Ascending aorta (tissue), 2 donors: Measurements from ENCODE around the gene LIPN. TPM values are rescaled to one million over a fixed set of nuclear protein-coding genes. Genes with fewer than 3 reads are reported as not detected.

Experiments
- DNase-seq, 2 donors: peaks; one replicate each; pipeline ENCODE4 v3.0.0-alpha.2; 2019; ENCODE audit warnings: low spot score in 2 of 2
- H3K27ac ChIP-seq, 2 donors: fragments of 200-600 bp; sonication (generic); one replicate each; pipeline ENCODE4 v1.5.1; 2016 to 2017; ENCODE audit warnings: mild to moderate bottlenecking in 1 of 2
- H3K27me3 ChIP-seq: fragments of 200-600 bp; sonication (generic); one replicate; pipeline ENCODE4 v1.5.1; 2017
- H3K36me3 ChIP-seq, 2 donors: fragments of 200-600 bp; sonication (generic); one replicate each; pipeline ENCODE4 v1.5.1; 2016
- H3K4me1 ChIP-seq, 2 donors: fragments of 200-600 bp; sonication (generic); one replicate each; pipeline ENCODE4 v1.5.1; 2016 to 2017; ENCODE audit warnings: mild to moderate bottlenecking in 1 of 2
- H3K4me3 ChIP-seq, 2 donors: fragments of 200-600 bp; sonication (generic); one replicate each; pipeline ENCODE4 v1.5.1; 2016 to 2017; ENCODE audit warnings: mild to moderate bottlenecking in 1 of 2
- H3K9me3 ChIP-seq, 2 donors: fragments of 200-600 bp; sonication (generic); one replicate each; pipeline ENCODE4 v1.5.1; 2016
- intact Hi-C: fragments of 100-400 bp; cut with DNase I; formaldehyde crosslinking; loops from one replicate; pipeline ENCODE4 v1.15.1; 2023
- total RNA-seq: library from RNA; depleted of rRNA; stranded (reverse); fragments of >200 nt; gene quantifications from one replicate; pipeline ENCODE4 v1.1.0, GENCODE V29; 2016
- TF ChIP-seq, protein P1 (sequence below), 3 experiments: fragments of 200-600 bp in 2 of 3; fragments of 450-650 bp in 1 of 3; sonication (generic) in 2 of 3; IDR thresholded peaks; one replicate each; pipeline ENCODE4 v1.5.1; 2016 to 2019; ENCODE audit warnings: antibody characterized with exemption in 3 of 3, mild to moderate bottlenecking in 1 of 3, moderate library complexity in 1 of 3

Gene LIPN
- total RNA-seq, 1 donor from 2014 or later: not detected

DNA sequence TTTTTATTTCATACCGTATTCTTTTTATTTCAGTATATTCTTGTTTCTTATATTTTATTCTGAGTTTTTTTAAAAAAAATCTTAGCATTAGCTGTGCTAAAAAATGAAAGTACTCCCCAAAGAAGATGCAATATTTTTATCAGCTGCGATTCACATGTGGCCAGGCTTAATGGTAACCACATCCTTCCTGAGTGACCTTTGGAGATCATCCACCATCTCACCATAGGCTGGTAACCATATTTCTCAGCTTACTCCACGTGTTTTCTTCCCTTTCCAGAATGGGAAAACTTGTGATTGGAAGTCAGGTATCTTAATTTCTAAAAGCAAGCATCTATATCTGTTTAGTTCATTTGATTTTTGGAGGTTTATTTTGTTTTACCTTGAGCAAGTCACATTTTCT, 23.9 kb downstream of the LIPN start:
- H3K4me3 ChIP-seq: no peak overlapping the region
- no peak for DNase-seq
- H3K27ac ChIP-seq: no peak overlapping the region
- intact Hi-C loops: no loop called here
- no peaks in the 10 kb centered on the region for H3K9me3 ChIP-seq
- no peaks in the 10 kb centered on the region for H3K27me3 ChIP-seq
- no peaks in the 10 kb centered on the region for H3K36me3 ChIP-seq
- TF ChIP-seq, protein P1, sequence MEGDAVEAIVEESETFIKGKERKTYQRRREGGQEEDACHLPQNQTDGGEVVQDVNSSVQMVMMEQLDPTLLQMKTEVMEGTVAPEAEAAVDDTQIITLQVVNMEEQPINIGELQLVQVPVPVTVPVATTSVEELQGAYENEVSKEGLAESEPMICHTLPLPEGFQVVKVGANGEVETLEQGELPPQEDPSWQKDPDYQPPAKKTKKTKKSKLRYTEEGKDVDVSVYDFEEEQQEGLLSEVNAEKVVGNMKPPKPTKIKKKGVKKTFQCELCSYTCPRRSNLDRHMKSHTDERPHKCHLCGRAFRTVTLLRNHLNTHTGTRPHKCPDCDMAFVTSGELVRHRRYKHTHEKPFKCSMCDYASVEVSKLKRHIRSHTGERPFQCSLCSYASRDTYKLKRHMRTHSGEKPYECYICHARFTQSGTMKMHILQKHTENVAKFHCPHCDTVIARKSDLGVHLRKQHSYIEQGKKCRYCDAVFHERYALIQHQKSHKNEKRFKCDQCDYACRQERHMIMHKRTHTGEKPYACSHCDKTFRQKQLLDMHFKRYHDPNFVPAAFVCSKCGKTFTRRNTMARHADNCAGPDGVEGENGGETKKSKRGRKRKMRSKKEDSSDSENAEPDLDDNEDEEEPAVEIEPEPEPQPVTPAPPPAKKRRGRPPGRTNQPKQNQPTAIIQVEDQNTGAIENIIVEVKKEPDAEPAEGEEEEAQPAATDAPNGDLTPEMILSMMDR (IDR thresholded peaks at IDR 0.05): no peak
- H3K4me1 ChIP-seq: no peaks in the 10 kb centered on the region

- DNase-seq: no peak
- no peak overlapping the region for H3K4me3 ChIP-seq
- H3K27me3 ChIP-seq: no peaks in the 10 kb centered on the region
- no peaks in the 10 kb centered on the region for H3K36me3 ChIP-seq
- H3K27ac ChIP-seq: no peak overlapping the region
- H3K4me1 ChIP-seq: no peaks in the 10 kb centered on the region
- no peaks in the 10 kb centered on the region for H3K9me3 ChIP-seq
- TF ChIP-seq, protein P1 (IDR thresholded peaks at IDR 0.05): no peak
- intact Hi-C loops: no loop called here
These were observed 26.4 kb downstream of the LIPN start for GRCh38 chr10:88786032-88786770.

- Histone ChIP-seq H3K4me3 (no peak overlapping the region), H3K9me3 (no peaks in the 10 kb centered on the region), H3K36me3 (no peaks in the 10 kb centered on the region), H3K27me3 (no peaks in the 10 kb centered on the region), H3K4me1 (no peaks in the 10 kb centered on the region), H3K27ac (no peak overlapping the region)
- DNase-seq: no peak
- intact Hi-C loops: no loop called here
- TF ChIP-seq, protein P1 (IDR thresholded peaks at IDR 0.05): no peak
These were observed 27.6 kb downstream of the LIPN start for GRCh38 chr10:88787463-88787862.

DNA sequence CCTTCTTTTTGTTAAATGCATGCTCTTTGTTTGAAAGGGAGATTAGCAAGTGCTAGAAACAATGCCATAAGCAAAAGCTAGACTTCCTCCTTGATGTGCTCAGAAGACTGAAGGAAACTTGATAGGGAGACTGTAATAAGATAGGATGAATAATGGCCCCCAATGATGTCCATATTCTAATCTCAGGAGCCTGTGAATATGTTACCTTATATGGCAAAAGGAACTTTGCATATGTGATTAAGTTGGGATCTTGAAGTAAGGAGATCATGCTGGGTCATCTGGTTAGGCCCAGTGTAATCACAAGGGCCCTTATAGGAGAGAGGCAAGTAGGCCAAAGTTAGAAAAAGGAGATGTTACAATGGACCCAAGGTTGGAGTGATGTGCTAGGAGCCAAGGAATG, 29.1 kb downstream of the LIPN start:
- Histone ChIP-seq H3K4me1 (no peaks in the 10 kb centered on the region), H3K36me3 (no peaks in the 10 kb centered on the region), H3K4me3 (no peak overlapping the region), H3K27ac (no peak overlapping the region), H3K9me3 (no peaks in the 10 kb centered on the region), H3K27me3 (no peaks in the 10 kb centered on the region)
- TF ChIP-seq, protein P1 (IDR thresholded peaks at IDR 0.05): no peak
- DNase-seq: no peak
- intact Hi-C loops: no loop called here

DNA sequence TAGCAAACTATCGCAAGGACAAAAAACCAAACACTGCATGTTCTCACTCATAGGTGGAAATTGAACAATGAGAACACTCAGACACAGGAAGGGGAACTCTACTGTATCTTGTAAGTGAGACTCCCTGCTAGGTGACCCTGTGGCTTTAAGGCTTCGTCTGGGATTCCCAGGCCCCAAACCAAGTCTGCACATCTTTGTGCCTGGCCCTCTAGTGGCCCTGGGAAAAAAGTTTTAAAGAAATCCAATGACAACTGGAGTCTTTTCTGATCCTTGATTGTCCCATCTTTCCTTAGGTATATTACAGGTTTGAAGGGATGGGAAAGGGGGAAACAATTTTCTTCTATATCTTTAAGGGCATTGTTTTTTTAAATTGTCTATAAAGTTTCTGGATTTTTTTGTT, 32.1 kb downstream of the LIPN start:
- H3K27me3 ChIP-seq: no peaks in the 10 kb centered on the region
- intact Hi-C loops: no loop called here
- no peak overlapping the region for H3K27ac ChIP-seq
- H3K4me1 ChIP-seq: no peaks in the 10 kb centered on the region
- TF ChIP-seq, protein P1 (IDR thresholded peaks at IDR 0.05): peak in 1 of 3 experiments; percentile 5
- no peaks in the 10 kb centered on the region for H3K36me3 ChIP-seq
- DNase-seq: no peak
- no peak overlapping the region for H3K4me3 ChIP-seq
- no peaks in the 10 kb centered on the region for H3K9me3 ChIP-seq
